Activated CD4-positive, alpha-beta T cell treated with anti-CD3 and anti-CD28 coated beads, Interleukin-2, amount 50 U/mL, for 4 hours (primary cell): ENCODE data around the gene TBCE.
"Not testable (repeated sequence)": the region's sequence is repeated elsewhere in the genome, so short reads cannot be mapped to it uniquely, and the experiment has no call there.

Experiments
- DNase-seq, 2 experiments: peaks; one replicate each; pipeline ENCODE4 v3.0.0-alpha.2; 2020

TBCE gene

DNA sequence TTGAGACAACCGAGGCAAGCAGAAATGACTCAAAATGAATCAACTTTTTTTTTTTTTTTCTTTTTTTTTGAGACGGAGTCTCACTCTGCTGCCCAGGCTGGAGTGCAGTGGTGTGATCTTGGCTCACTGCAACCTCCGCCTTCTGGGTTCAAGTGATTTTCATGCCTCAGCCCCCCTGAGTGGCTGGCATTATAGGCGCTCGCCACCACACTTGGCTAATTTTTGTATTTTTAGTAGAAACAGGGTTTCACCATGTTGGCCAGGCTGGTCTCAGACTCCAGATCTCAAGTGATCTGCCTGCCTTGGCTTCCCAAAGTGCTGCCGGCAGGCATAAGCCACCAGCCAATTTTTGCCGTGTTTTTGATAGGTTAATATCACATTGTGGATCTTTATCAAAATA, 90.6 kb downstream of the TBCE start:
- not testable (repeated sequence) for DNase-seq

GRCh38 chr1:235460770-235461169, 93.5 kb downstream of the TBCE start:
- no peak for DNase-seq

DNA sequence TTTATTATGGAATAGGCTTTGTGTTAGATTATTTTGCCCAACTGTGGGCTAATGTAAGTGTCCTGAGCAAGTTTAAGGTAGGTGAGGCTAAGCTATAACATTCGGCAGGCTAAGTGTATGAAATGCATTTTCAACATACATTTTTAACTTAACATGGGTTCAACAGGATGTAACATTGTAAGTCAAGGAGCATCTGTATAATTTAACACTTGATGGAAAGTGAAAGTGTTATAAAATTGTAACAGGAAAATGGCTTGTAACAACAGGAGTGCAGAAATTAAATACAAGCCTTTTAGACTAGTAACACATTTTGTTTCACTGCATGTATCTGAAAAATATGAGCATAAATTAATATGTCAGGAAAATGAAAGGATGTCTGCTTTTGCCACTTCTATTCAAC, 94.7 kb downstream of the TBCE start:
- no peak for DNase-seq

DNA sequence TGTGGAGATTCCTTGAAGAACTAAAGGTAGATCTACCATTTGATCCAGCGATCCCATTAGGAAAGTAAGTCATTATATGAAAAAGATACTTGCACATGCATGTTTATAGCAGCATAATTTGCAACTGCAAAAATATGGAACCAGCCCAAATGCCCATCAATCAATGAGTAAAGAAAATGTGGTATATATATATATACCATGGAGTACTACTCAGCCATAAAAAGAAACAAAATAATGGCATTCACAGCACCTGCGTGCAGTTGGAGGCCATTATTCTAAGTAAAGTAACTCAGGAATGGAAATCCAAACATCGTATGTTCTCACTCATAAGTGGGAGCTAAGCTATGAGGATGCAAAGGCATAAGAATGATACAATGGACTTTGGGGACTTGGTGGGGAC, 95.6 kb downstream of the TBCE start:
- not testable (repeated sequence) for DNase-seq

GRCh38 chr1:235465066-235465465, 97.8 kb downstream of the TBCE start:
- no peak for DNase-seq

DNA sequence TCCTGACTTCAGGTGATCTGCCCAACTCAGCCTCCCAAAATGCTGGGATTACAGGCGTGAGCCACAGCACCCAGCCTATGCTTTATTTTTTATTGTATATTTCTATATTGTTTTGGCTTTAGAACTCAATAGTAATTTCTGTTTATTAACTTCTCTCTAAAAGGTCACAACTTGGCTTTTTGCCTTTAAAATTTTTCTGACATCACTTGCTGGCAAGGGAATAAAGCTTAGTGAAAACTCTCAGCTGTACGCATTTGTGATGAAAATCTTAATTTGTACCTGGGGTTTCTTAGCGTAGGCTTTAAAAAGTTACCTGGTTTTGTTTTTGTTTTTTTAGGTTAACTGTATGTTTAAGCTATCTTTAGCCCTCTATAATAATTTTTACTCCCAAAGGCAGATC, 100.8 kb downstream of the TBCE start:
- DNase-seq = no peak

DNA sequence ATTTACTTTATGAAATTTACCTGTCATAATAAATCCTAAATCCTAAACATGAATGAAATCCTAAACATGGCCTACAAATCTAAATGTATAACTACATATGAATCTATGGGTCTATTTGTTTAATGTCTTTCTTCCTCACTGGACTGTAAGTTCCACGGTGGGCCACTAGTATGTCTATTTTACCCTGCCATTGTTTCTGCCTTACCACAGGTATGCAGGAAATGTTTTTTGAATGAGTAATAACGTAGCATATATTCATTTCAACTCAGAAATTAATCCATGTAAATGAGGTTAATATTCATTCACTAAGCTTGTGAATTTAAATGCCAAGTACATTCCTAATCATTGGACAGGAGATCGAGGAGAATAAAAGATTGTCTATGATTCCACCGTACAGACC, 101.7 kb downstream of the TBCE start:
- no peak for DNase-seq

- DNase-seq = not testable (repeated sequence)
Measured at GRCh38 chr1:235469897-235470296, 102.7 kb downstream of the TBCE start.

DNA sequence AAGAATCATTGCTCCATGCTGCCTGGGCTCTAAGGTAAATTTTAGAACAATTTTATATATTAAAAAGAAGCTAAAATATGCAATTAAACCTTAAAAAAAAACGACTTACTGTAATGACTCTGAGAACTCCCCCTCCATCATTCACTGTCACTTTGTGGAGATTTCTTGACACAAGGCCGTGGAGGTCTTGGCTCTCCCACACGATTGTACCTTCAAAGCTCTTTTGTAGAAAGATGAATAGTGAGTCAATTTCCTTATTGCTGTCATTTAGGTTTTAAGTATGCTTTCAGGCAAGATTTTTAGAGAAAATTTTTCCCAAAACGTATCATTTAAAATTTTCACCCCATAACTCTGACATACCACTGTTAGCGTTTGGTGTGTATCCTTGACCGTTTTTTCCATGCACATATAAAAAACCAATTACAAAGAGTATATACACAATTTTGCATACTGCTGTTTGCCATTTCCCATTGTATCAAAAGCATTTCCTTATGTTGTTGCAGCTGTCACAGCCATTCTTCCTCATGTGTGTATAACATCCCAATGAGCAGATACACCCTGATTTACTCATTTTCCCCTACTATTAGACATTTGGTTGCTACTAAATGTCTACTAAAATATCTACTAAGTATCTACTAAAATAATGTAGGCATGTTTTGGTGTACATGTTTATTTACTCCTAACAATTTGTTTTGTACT, 103.7 kb downstream of the TBCE start:
- DNase-seq = no peak

- no peak for DNase-seq
Measured at GRCh38 chr1:235473806-235474205, 106.6 kb downstream of the TBCE start.

GRCh38 chr1:235483090-235483489, 115.9 kb downstream of the TBCE start:
- no peak for DNase-seq

GRCh38 chr1:235485558-235485957, 118.3 kb downstream of the TBCE start:
- DNase-seq = no peak

GRCh38 chr1:235486321-235486720, 119.1 kb downstream of the TBCE start:
- DNase-seq = no peak

GRCh38 chr1:235491644-235492043, 124.4 kb downstream of the TBCE start:
- DNase-seq = no peak

GRCh38 chr1:235494531-235494930, 127.3 kb downstream of the TBCE start:
- DNase-seq = no peak

GRCh38 chr1:235495030-235495429, 127.8 kb downstream of the TBCE start:
- no peak for DNase-seq

DNA sequence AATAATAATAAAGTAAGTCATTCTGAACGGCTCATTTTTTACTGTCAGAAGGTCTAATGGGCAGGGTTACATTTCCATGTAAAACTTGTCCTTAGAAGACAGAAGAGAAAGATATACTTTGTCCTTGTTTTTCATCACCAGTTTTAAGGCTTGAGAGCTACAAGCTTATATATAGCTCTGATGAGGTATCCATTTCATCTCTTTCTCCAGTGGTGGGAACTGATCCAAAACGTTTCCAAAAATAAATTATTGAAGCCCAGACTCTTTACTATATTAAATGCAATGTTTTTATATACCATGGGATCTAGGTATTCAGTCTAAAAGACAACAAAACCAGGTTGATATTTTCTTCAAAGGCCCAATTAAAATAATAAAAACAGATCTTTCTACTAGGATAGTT, 128.3 kb downstream of the TBCE start:
- DNase-seq = no peak

- no peak for DNase-seq
Measured at GRCh38 chr1:235500971-235501540, 133.8 kb downstream of the TBCE start.
